ENCODE data around the gene DDX6. TPM values are rescaled to one million over a fixed set of nuclear protein-coding genes. Genes with fewer than 3 reads are reported as not detected.

The DDX6 gene
- polyA plus RNA-seq, 2 of the 4 experiments (the other 2 are of a cell fraction): 36.3 to 41.4 TPM

GRCh38 chr11:118792570-118793124, 1.7 kb upstream of the DDX6 start (continued):
- TF ChIP-seq CHD4 (IDR thresholded peaks at IDR 0.05; ENCODE audit: borderline replicate concordance): no peak

GRCh38 chr11:118791961-118792569, 1.1 kb upstream of the DDX6 start:
- ATAC-seq (peak; percentile 24 to 31; a peak in 4 of 6 replicates), DNase-seq (ENCODE audit: low read depth in 1 of 2, low spot score in 1 of 2) (peak; percentile 7 to 10), FAIRE-seq (no peak)
- Histone ChIP-seq H3K27ac (peak overlapping the region; percentile 100), H3K4me3 (peak overlapping the region; percentile 69), H3K4me2 (peak overlapping the region; percentile 91), H3K4me1 (peaks cover 17% of the 10 kb centered on the region), H3K9me3 (no peaks in the 10 kb centered on the region)
- 32% methylated on average over 18 of the region's 39 CpGs for WGBS (ENCODE audit: missing lambda C conversion rate)
- TF ChIP-seq RFX5 (IDR thresholded peaks at IDR 0.05) (no peak), JUNB (IDR thresholded peaks at IDR 0.05) (no peak), FOXS1 (CRISPR knock-in tag; IDR thresholded peaks at IDR 0.05) (no peak), POLR2A (IDR thresholded peaks at IDR 0.05; ENCODE audit: low read length) (peak; percentile 15; the same call in 1 of the 2 replicates)
- POLR2A ChIA-PET: interaction anchor here (0.5 to 1.7 kb wide), 5 partner anchors 104 to 390 kb away, joined by 3 to 10 read pairs (median 5); partner anchors contain the start of gene BCL9L
- CTCF ChIA-PET: interaction anchor here (0.6 to 3.9 kb wide), 14 partner anchors 10 to 353 kb away, joined by 3 to 18 read pairs (median 4); partner anchors contain the start of gene BCL9L

DNA sequence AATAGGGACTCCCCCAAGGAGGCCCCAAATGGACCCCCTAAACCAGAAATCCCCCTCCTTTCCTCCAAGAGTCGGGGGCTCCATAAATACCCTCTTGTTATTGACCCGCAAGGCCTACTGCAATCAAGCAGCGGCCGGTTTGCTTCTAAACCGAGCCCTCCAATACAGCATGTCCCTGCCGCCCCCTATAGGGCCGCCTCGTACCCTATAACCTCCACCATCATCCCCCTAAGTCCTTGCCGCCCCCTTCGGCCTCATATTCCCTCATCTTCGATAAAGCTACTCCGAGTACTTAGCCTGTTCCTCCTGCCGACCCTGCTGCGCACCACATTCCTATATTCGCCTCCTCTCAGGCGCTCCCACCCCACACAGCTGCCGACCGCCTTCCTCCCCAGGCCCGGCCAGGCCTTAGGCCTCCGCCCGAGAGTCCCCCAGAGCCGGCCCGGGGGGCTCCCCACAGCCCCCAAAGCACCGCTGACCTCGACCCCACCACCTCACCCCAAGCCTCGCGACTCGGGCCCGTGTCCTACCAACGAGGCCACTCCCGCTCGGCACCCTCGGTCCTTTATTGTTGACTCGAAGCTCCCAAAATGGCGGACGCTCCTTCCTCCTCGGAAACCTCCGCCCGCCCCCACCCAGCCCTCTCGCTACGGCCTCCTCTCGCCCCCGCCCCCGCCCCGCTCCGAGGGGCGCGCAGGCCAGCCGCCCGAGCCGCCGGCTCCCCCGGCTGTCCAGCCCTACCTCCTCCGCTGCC, 430 bp downstream of the DDX6 start:
- POLR2A ChIA-PET: interaction anchor here (0.6 to 1.7 kb wide), 10 partner anchors 9 to 148 kb away, joined by 3 to 10 read pairs (median 6); partner anchors contain the start of gene BCL9L
- H3K9me3 ChIP-seq: no peaks in the 10 kb centered on the region
- WGBS (ENCODE audit: missing lambda C conversion rate): 1% methylated on average over 16 of the region's 54 CpGs
- peak overlapping the region; percentile 69 for H3K4me3 ChIP-seq
- no peak for FAIRE-seq
- H3K4me1 ChIP-seq: peaks cover 31% of the 10 kb centered on the region
- peak overlapping the region; percentile 100 for H3K27ac ChIP-seq
- ATAC-seq: peak; percentile 67 to 70
- CTCF ChIA-PET: interaction anchor here (0.6 to 4.1 kb wide), 24 partner anchors 9 to 193 kb away, joined by 3 to 18 read pairs (median 4); partner anchors contain the start of gene BCL9L
- DNase-seq (ENCODE audit: low read depth in 1 of 2, low spot score in 1 of 2): peak; percentile 50 to 63
- peak overlapping the region; percentile 82 for H3K4me2 ChIP-seq
- TF ChIP-seq CBX8 (IDR thresholded peaks at IDR 0.05): no peak
- no peak for TF ChIP-seq KDM1A (IDR thresholded peaks at IDR 0.05; ENCODE audit: low read depth)
- TF ChIP-seq RAD21 (conservative IDR thresholded peaks at IDR 0.05 in 1 of 2, IDR thresholded peaks at IDR 0.05 in 1 of 2): peak in 1 of 2 experiments; percentile 18; a peak in 1 of 5 replicates
- TF ChIP-seq, protein P1, sequence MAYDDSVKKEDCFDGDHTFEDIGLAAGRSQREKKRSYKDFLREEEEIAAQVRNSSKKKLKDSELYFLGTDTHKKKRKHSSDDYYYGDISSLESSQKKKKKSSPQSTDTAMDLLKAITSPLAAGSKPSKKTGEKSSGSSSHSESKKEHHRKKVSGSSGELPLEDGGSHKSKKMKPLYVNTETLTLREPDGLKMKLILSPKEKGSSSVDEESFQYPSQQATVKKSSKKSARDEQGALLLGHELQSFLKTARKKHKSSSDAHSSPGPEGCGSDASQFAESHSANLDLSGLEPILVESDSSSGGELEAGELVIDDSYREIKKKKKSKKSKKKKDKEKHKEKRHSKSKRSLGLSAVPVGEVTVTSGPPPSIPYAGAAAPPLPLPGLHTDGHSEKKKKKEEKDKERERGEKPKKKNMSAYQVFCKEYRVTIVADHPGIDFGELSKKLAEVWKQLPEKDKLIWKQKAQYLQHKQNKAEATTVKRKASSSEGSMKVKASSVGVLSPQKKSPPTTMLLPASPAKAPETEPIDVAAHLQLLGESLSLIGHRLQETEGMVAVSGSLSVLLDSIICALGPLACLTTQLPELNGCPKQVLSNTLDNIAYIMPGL (CRISPR knock-in tag; IDR thresholded peaks at IDR 0.05; ENCODE audit: borderline replicate concordance): peak; percentile 47; the same call in 1 of the 2 replicates
- TF ChIP-seq CBX2 (IDR thresholded peaks at IDR 0.05; ENCODE audit: borderline replicate concordance, low read depth): no peak
- TF ChIP-seq JUNB (IDR thresholded peaks at IDR 0.05): no peak
- TF ChIP-seq RARB (CRISPR knock-in tag; IDR thresholded peaks at IDR 0.05): no peak
- TF ChIP-seq SREBF2 (IDR thresholded peaks at IDR 0.05): no peak
- no peak for TF ChIP-seq ZC3H11A (IDR thresholded peaks at IDR 0.05)
- no peak for TF ChIP-seq RCOR1 (IDR thresholded peaks at IDR 0.05; ENCODE audit: low read depth, low read length)
- no peak for TF ChIP-seq EHMT2 (IDR thresholded peaks at IDR 0.05; ENCODE audit: low read depth)
- TF ChIP-seq FOSB (CRISPR knock-in tag; IDR thresholded peaks at IDR 0.05): no peak
- no peak for TF ChIP-seq EHF (CRISPR knock-in tag; IDR thresholded peaks at IDR 0.05)
- TF ChIP-seq POLR2AphosphoS2 (conservative IDR thresholded peaks at IDR 0.05; ENCODE audit: low read length): no peak
- TF ChIP-seq CHD4 (IDR thresholded peaks at IDR 0.05; ENCODE audit: borderline replicate concordance): no peak
- peak; percentile 50 for TF ChIP-seq PHF8 (IDR thresholded peaks at IDR 0.05; ENCODE audit: borderline replicate concordance, low read depth)
- no peak for TF ChIP-seq HOXB13 (CRISPR knock-in tag; IDR thresholded peaks at IDR 0.05; ENCODE audit: low read depth)
- no peak for TF ChIP-seq RNF2 (IDR thresholded peaks at IDR 0.05; ENCODE audit: borderline replicate concordance, low read depth)
- peak; percentile 29; the same call in 2 of the 3 replicates for TF ChIP-seq CTCF (IDR thresholded peaks at IDR 0.05)
- TF ChIP-seq POLR2A (IDR thresholded peaks at IDR 0.05; ENCODE audit: low read length): no peak
- no peak for TF ChIP-seq EP300 (IDR thresholded peaks at IDR 0.05)
- no peak for TF ChIP-seq CEBPB (IDR thresholded peaks at IDR 0.05)
- TF ChIP-seq BCL3 (IDR thresholded peaks at IDR 0.05): 0 out of 3 replicates have a peak, but pooled peaks have one; percentile 7
- TF ChIP-seq KDM5A (IDR thresholded peaks at IDR 0.05): no peak
- TF ChIP-seq HEYL (CRISPR knock-in tag; IDR thresholded peaks at IDR 0.05): no peak
- no peak for TF ChIP-seq FOSL2 (IDR thresholded peaks at IDR 0.05)
- TF ChIP-seq FOSL2 (CRISPR knock-in tag; IDR thresholded peaks at IDR 0.05): no peak
- TF ChIP-seq HDAC2 (IDR thresholded peaks at IDR 0.05): no peak
